BJ (cell line): ENCODE data around the gene BCDIN3D. TPM values are rescaled to one million over a fixed set of nuclear protein-coding genes. Genes with fewer than 3 reads are reported as not detected.
"Not testable (repeated sequence)": the region's sequence is repeated elsewhere in the genome, so short reads cannot be mapped to it uniquely, and the experiment has no call there.

Experiments used
- CTCF ChIA-PET: fragments of 350-600 bp; formaldehyde crosslinking; extraction: SDS; loops from one replicate; lab custom pipeline; 2021; ENCODE audit warnings: antibody characterized with exemption, inconsistent platforms; lab: Yijun Ruan, JAX
- POLR2A ChIA-PET: fragments of 300-600 bp; sonication (Branson Sonifier 250); formaldehyde crosslinking; extraction: SDS; loops from one replicate; lab custom pipeline; 2021; ENCODE audit warnings: antibody characterized with exemption; lab: Charles Lee
- DNase-seq: peaks from one replicate; pipeline ENCODE4 v3.0.0-alpha.2; 2011; ENCODE audit warnings: low read depth
- H3K27me3 ChIP-seq: 2 replicates; pipeline ENCODE4 v1.6.0; 2011; ENCODE audit warnings: low read length; ENCODE audit not compliant: control insufficient read depth, insufficient read depth
- H3K36me3 ChIP-seq: 2 replicates; pipeline ENCODE4 v1.5.1; 2011; ENCODE audit warnings: low read length; ENCODE audit not compliant: control insufficient read depth, insufficient read depth
- H3K4me3 ChIP-seq: 2 replicates; pipeline ENCODE4 v1.5.1; 2011; ENCODE audit warnings: low read depth, mild to moderate bottlenecking, control low read depth, low read length
- polyA plus RNA-seq: library from polyadenylated mRNA; depleted of rRNA; stranded (reverse); fragments of >200 nt; gene quantifications from 2 replicates; pipeline ENCODE4 v1.2.3, GENCODE V29; 2011
- TF ChIP-seq, protein P1 (sequence below): IDR thresholded peaks from 2 replicates; pipeline ENCODE4 v1.5.1; 2011; ENCODE audit warnings: low read depth, mild to moderate bottlenecking, control low read depth, inconsistent platforms, low read length, moderate library complexity; ENCODE audit not compliant: insufficient read depth

Gene BCDIN3D
- polyA plus RNA-seq, 1 experiment, result 2.6 TPM

DNA sequence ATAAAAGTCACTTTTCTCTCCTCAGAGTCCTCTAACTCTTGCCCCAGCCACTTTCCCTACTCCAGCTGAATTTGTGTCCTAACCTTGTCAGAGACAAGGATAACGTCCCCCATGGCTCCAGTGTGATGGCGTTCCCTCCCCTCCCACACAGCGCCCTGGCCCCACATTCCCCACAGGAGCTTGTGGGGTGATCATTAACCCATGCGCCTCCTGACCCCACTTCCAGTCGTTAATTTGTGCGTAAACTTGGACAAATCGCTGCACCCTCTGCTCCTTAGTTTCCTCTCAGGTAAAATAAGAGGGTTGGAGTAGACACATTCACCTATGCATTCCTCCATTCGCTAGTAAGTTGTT, 22.9 kb upstream of the BCDIN3D start:
- CTCF ChIA-PET, result interaction anchor here (0.8 to 6.8 kb wide), 16 partner anchors 9 to 201 kb away, joined by 3 to 91 read pairs (median 8); partner anchors contain the start of genes BCDIN3D and NCKAP5L
- DNase-seq, result no peak
- no peaks in the 10 kb centered on the region for H3K36me3 ChIP-seq
- H3K4me3 ChIP-seq, result no peak overlapping the region
- H3K27me3 ChIP-seq, result peaks cover 4% of the 10 kb centered on the region; the same call in 1 of the 2 replicates
- POLR2A ChIA-PET, result no interaction called here
- TF ChIP-seq, protein P1, sequence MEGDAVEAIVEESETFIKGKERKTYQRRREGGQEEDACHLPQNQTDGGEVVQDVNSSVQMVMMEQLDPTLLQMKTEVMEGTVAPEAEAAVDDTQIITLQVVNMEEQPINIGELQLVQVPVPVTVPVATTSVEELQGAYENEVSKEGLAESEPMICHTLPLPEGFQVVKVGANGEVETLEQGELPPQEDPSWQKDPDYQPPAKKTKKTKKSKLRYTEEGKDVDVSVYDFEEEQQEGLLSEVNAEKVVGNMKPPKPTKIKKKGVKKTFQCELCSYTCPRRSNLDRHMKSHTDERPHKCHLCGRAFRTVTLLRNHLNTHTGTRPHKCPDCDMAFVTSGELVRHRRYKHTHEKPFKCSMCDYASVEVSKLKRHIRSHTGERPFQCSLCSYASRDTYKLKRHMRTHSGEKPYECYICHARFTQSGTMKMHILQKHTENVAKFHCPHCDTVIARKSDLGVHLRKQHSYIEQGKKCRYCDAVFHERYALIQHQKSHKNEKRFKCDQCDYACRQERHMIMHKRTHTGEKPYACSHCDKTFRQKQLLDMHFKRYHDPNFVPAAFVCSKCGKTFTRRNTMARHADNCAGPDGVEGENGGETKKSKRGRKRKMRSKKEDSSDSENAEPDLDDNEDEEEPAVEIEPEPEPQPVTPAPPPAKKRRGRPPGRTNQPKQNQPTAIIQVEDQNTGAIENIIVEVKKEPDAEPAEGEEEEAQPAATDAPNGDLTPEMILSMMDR, result no peak

DNA sequence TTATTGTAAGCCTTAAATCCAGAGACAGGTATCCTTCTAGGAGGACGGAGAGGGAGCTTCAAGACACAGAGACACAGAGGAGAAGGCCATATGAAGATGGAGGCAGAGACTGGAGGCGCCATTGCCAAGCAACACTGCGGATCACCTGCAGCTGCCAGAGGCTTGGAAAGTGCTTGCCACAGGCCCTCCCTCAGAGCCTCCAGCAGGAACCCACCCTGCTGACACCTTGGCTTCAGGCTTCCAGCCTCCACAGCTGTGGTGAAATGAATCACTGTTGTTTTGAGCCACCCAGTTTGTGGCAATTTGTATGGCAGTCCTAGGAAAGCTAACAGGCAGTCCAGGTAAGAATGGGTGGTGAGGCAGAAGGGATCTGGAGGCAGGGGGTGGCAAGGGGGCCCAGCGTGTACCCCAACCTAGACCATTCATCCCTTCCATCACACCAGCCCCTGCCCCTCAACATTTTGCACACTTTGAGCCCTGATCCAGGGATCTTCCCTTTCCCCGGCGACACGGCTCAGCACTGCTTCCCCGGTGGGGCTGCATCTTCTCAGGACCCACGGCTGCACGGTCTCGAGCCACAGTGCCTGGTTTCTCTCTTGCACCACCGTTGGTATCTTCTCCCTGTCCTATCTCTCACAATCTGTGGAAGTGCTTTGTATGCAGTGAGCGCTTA, 22.3 kb upstream of the BCDIN3D start:
- Histone ChIP-seq H3K36me3 (no peaks in the 10 kb centered on the region), H3K27me3 (peaks cover 4% of the 10 kb centered on the region; the same call in 1 of the 2 replicates), H3K4me3 (no peak overlapping the region)
- TF ChIP-seq, protein P1, result no peak
- CTCF ChIA-PET, result interaction anchor here (0.7 to 6.8 kb wide), 7 partner anchors 20 to 205 kb away, joined by 3 to 91 read pairs (median 13); partner anchors contain the start of gene BCDIN3D
- POLR2A ChIA-PET, result no interaction called here
- DNase-seq, result no peak

DNA sequence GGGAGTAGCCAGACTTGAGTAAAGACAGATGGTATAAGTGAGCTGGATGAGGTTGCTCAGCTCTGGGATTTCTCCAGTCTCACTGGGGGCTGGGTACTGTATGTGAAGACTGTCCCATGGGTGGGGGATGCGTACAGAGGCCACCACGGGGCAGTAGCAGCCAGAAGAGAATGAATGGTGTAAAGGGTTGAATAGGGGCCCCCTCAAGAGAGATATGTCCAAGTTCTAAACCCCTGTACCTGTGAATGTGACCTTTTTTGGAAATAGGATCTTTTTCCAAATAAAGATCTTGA, 21.8 kb upstream of the BCDIN3D start:
- peaks cover 4% of the 10 kb centered on the region; the same call in 1 of the 2 replicates for H3K27me3 ChIP-seq
- ChIA-PET CTCF (interaction anchor here (0.7 to 6.8 kb wide), 5 partner anchors 19 to 206 kb away, joined by 3 to 91 read pairs (median 7); partner anchors contain the start of gene BCDIN3D), POLR2A (no interaction called here)
- no peaks in the 10 kb centered on the region for H3K36me3 ChIP-seq
- no peak overlapping the region for H3K4me3 ChIP-seq
- TF ChIP-seq, protein P1, result no peak
- DNase-seq, result no peak

DNA sequence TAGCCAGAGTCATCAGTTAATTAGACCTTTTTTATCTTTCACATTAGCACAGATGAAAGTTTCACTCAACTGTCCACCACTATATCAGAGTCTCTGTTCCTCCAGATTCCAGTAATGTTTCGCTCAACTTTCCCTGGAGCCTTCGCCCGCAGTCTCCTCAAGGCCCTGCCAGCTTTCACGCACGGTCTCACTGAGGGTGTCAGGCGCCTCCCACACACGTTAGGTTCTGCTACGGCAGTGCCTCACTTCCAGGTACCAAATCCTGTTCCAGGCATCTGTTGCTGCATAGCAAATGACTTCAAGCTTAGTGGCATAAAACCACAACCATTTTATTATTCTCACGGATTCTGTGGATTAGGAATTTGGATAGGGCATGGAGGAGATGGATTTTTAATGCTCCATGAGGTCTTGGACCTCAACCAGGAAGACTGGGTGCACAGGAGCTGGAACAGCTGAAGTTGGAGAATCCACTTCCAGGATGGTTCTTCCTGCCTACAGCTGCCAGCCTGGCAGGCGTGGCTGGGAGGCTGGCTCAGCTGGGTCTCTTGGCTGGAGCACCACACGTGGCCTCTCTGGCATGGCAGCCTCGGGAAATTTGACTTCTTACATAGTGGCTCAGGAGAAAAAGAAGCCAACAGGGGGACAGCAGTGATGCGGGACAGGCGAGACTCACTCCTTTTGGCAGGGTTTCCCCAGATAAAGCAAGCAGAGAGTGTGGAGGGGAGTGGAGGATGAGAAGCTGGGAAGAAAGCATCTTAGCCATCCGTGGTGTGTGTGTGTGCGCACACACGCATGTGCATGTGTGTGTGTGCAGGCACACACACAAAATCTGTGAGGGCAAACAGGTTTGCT, 21.3 kb upstream of the BCDIN3D start:
- CTCF ChIA-PET, result interaction anchor here (0.6 to 6.8 kb wide), 7 partner anchors 18 to 206 kb away, joined by 3 to 91 read pairs (median 5); partner anchors contain the start of gene BCDIN3D
- no peak for DNase-seq

DNA sequence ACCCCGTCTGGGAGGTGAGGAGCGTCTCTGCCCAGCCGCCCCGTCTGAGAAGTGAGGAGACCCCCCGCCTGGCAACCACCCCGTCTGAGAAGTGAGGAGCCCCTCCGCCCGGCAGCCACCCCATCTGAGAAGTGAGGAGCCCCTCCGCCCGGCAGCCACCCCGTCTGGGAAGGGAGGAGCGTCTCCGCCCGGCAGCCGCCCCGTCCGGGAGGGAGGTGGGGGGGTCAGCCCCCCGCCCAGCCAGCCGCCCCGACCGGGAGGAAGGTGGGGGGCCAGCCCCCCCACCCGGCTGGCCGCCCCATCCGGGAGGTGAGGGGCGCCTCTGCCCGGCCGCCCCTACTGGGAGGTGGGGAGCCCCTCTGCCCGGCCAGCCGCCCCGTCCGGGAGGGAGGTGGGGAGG, 18.0 kb upstream of the BCDIN3D start:
- POLR2A ChIA-PET, DNase-seq, CTCF ChIA-PET, H3K36me3 ChIP-seq, H3K27me3 ChIP-seq, H3K4me3 ChIP-seq: not testable (repeated sequence)

More for the DNA sequence above, 21.3 kb upstream of the BCDIN3D start:
- H3K4me3 ChIP-seq, result no peak overlapping the region
- POLR2A ChIA-PET, result no interaction called here
- H3K36me3 ChIP-seq, result no peaks in the 10 kb centered on the region
- peaks cover 6% of the 10 kb centered on the region; the same call in 1 of the 2 replicates for H3K27me3 ChIP-seq
- TF ChIP-seq, protein P1, result no peak

DNA sequence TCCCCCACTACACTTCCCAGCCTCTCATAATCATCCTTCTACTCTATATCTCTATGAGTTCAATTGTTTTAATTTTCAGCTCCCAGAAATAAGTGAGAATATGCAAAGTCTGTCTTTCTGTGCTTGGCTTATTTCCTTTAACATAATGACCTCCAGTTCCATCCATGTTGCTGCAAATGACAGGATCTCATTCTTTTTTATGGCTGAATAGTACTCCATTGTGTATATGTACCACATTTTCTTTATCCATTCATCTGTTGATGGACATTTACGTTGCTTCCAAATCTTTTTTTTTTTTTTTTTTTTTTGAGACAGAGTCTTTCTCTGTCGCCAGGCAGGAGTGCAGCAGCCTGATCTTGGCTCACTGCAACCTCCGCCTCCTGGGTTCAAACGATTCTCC, 13.0 kb upstream of the BCDIN3D start:
- CTCF ChIA-PET, result interaction anchor here (0.7 to 2.3 kb wide), 4 partner anchors 11 to 199 kb away, joined by 3 to 11 read pairs (median 5); no protein-coding TSS in a partner anchor
- H3K36me3 ChIP-seq, DNase-seq, POLR2A ChIA-PET, H3K4me3 ChIP-seq, H3K27me3 ChIP-seq: not testable (repeated sequence)
